Fibroblast of lung (primary cell): ENCODE data around the gene KRTAP22-2.

Experiments
- CTCF ChIP-seq, 2 donors: IDR thresholded peaks in 1 of 2; conservative IDR thresholded peaks in 1 of 2; 1 replicate in 1 of 2; 2 replicates in 1 of 2; pipeline ENCODE4 v1.5.1; 2011 to 2012; ENCODE audit warnings: low read length in 2 of 2, control low read depth in 1 of 2, inconsistent platforms in 1 of 2, low read depth in 1 of 2, mild to moderate bottlenecking in 1 of 2
- EZH2 ChIP-seq: IDR thresholded peaks from 2 replicates; pipeline ENCODE4 v1.5.1; 2012; ENCODE audit warnings: low read length, control low read depth, mild to moderate bottlenecking; ENCODE audit errors: missing control alignments

- TF ChIP-seq CTCF (conservative IDR thresholded peaks at IDR 0.05 in 1 of 2, IDR thresholded peaks at IDR 0.05 in 1 of 2; ENCODE audit: low read depth in 1 of 2, low read length in 2 of 2) (no peak), EZH2 (no peak)
Measured at GRCh38 chr21:30561264-30561895, 28.8 kb downstream of the KRTAP22-2 start, which contains the start of gene KRTAP19-7.
